GM18861 (cell line): ENCODE measurements around the gene TRMT1.

Experiments used
- ATAC-seq: cut with Tn5 transposase; IDR thresholded peaks from one replicate; pipeline ENCODE4 v1.9.1; 2021; ENCODE audit not compliant: unreplicated experiment

TRMT1 gene

DNA sequence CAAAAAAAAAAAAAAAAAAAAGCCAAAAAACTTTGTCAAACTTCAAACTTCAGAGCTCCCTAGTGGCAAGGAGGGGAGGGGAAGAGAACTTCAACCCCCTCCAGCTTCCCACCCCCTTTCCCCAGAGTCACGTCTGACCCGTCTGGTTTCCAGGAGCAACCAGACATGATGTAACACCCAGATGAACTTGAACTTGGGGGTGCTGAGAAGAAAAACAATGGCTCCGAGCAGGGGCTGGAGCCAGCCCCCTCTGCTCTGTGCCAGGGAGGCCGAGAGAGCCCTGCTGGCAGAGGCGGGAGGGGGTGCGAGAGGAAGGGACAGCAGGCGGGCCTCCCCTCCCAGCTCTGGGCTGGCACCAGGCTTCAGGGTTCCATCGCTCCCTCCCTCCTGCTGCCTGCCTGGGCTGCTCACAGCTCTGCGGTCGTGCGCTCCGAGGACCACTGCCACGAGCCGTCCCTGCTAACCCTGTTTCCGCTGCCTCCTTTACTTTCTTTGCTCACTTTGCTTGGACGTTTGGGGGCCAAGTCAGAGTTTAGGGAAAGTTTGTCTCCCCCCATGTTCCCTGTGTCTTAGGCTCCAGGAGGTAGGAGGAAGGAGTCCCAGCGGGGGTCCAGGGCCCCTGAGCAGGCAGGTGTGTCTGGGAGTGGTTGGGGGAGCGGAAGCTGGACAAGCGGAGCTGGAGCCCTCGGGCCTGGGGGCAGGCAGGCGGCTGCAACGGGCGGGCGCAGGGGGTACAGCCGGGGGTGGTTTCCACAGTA, 25.0 kb downstream of the TRMT1 start:
- ATAC-seq: no peak

- no peak for ATAC-seq
Observed at GRCh38 chr19:13090511-13091231, 25.9 kb downstream of the TRMT1 start.

- no peak for ATAC-seq
Observed at GRCh38 chr19:13089857-13090507, 26.6 kb downstream of the TRMT1 start.

DNA sequence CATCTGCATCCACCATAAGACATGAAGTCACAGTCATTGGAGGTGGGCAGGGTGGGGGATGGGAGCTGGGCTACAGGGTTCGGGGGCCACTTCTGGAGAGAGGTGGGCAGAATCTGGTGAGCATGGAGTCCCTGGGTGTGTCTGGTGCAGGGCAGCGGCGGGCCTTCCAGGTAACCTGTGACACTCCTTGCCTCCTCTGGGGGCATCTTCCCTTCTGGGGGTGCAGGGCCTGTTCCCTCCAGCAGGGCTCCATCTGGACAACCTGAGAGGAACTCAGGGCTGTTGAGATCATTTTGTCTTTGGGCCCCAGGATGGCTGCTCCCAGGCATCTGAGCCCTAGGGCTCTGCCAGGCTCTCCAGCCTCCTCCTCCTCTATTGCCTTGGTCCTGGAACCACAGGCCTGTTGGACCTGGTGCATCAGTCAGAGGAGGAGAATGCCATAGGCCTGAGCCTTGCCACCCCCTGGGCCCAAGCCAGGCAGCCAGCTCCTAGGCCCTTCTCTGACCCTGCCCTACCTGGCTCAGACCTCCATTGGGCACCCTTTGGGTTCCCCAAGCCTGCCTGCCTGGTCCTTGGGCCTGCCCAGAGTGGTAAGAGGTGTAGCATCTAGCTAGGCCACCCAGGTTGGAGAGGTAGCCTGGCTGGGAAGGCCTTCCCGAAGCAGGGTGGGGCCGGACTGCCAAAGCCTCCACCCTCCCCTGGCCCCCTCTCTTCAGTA, 27.2 kb downstream of the TRMT1 start:
- no peak for ATAC-seq

GRCh38 chr19:13087795-13088537, 28.6 kb downstream of the TRMT1 start:
- ATAC-seq: no peak

DNA sequence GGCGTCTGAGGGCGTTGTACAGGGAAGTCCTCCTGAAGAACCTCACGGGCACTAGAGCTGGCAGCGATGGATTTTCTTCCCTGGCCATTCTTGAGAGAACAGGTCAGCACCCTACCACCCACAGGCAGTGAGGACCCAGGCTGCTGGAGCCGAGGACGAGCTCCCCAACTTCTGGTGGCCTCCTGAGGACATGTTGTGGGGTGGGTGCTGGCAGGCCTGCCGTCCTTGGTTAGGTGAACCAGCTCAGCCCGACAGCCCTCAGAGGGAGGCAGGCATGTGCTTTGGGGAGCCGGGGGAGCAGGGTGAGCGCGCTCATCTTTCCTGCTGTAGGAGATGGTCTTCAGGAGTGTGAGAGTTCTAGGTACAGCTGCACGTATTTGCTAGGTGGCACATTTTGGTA, 29.2 kb downstream of the TRMT1 start:
- ATAC-seq: no peak

- ATAC-seq: no peak
Observed at GRCh38 chr19:13086341-13086740, 30.2 kb downstream of the TRMT1 start.

DNA sequence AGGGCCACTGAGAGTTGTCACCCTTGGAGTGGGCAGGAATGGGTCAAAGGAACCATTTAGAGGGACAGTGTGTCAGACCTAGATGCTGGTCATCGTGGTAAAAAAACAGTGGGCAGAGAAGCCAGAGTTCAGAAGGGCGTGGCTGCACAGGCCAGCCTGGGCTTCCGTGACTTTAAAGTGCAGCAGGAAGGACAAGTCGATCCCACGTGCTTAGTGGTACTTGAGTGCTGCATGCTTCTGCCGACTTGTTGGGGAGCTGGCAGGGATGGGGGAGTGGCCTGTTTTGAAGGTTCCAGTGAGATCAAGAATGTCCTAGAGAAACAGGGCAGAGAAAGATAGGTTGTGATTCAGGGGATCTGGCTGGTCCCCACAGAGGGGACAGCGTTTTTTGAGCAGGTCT, 30.9 kb downstream of the TRMT1 start:
- no peak for ATAC-seq

- ATAC-seq: no peak
Observed at GRCh38 chr19:13083627-13084026, 32.9 kb downstream of the TRMT1 start.

GRCh38 chr19:13083008-13083404, 33.5 kb downstream of the TRMT1 start:
- ATAC-seq: no peak

- no peak for ATAC-seq
Observed at GRCh38 chr19:13082192-13083007, 34.1 kb downstream of the TRMT1 start.

GRCh38 chr19:13079542-13079986, 37.0 kb downstream of the TRMT1 start:
- no peak for ATAC-seq

GRCh38 chr19:13078897-13079541, 37.5 kb downstream of the TRMT1 start:
- no peak for ATAC-seq

DNA sequence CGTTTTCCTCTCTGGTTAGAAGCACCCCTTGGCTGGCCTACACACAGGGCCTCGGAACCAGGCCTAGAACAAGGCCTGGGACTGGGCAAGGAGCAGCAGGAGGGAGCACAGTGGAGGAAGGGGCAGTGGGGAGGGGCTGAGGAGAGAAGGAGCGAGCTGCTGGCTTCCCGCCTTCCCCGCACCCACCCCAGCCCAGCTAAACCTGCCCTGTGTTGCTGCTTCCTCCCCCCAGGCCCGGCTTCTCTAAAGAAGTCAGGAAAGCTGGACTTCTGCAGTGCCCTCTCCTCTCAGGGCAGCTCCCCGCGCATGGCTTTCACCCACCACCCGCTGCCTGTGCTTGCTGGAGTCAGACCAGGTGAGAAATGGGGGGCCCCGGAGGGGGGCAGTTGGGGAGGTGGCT, 38.2 kb downstream of the TRMT1 start:
- no peak for ATAC-seq

DNA sequence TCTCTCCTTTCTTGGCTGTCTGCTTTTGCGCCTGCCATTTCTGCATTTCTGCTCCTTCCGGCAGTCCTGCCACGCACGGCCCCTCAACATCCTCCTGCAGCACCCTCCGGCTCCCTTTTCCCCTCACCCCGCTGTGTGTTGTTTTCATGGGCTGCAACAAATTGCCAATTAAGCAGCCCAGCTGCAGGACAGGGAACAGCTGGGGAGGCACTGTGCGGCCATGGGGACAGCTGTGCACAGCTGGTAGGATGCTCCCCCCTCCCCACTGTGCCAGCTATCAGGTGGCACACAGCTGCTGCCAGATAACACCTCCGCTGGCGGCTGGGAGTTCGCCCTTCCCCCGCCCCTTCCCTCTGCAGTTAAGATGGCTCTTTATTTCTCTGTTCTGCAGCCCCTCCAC, 39.3 kb downstream of the TRMT1 start:
- ATAC-seq: no peak

- no peak for ATAC-seq
Observed at GRCh38 chr19:13076787-13077186, 39.8 kb downstream of the TRMT1 start.

GRCh38 chr19:13076320-13076719, 40.2 kb downstream of the TRMT1 start:
- no peak for ATAC-seq

GRCh38 chr19:13074378-13074777, 42.2 kb downstream of the TRMT1 start:
- ATAC-seq: no peak

GRCh38 chr19:13073263-13073662, 43.3 kb downstream of the TRMT1 start:
- ATAC-seq: no peak
